ENCODE results near the gene EPHA2. TPM values are rescaled to one million over a fixed set of nuclear protein-coding genes. Genes with fewer than 3 reads are reported as not detected.

Gene EPHA2
- total RNA-seq, 2 experiments from 2014 or later: 0.22 TPM; not detected in 1

GRCh38 chr1:16076031-16076864 lies 79.6 kb downstream of the EPHA2 start:
- H3K9me3 ChIP-seq (ENCODE audit: control insufficient read depth in 1 of 2, insufficient read depth in 1 of 2, low read length in 2 of 2): no peaks in the 10 kb centered on the region
- H3K4me1 ChIP-seq (ENCODE audit: insufficient read depth, low read length): peaks cover 24% of the 10 kb centered on the region
- peaks cover 9 to 10% of the 10 kb centered on the region in 2 experiments for H3K27me3 ChIP-seq (ENCODE audit: control insufficient read depth in 1 of 2, insufficient read depth in 2 of 2, low read length in 2 of 2)
- no peak overlapping the region for H3K27ac ChIP-seq (ENCODE audit: low read depth in 1 of 2, low read length in 2 of 2)
- ChIA-PET POLR2A (no interaction called here), CTCF (no interaction called here)
- H3K4me1 Mint-ChIP-seq (ENCODE audit: low read depth): peaks cover 13% of the 10 kb centered on the region
- H3K9me3 Mint-ChIP-seq: no peaks in the 10 kb centered on the region
- no peak overlapping the region for H3K4me3 ChIP-seq (ENCODE audit: low read length)
- TF ChIP-seq CTCF (IDR thresholded peaks at IDR 0.05): no peak
- H3K4me3 Mint-ChIP-seq: no peak overlapping the region
- no peak overlapping the region for H3K27ac Mint-ChIP-seq
- peaks cover 23% of the 10 kb centered on the region for H3K27me3 Mint-ChIP-seq
- intact Hi-C loops (cut with DNase I, micrococcal nuclease): no loop called here
- DNase-seq (peak in 1 of 14 experiments; percentile 12), ATAC-seq (ENCODE audit: poor library complexity) (no peak)
- no peaks in the 10 kb centered on the region for H3K36me3 Mint-ChIP-seq (ENCODE audit: low read depth)
- no peaks in the 10 kb centered on the region for H3K36me3 ChIP-seq (ENCODE audit: insufficient read depth, low read length)

- no peaks in the 10 kb centered on the region for H3K9me3 Mint-ChIP-seq
- intact Hi-C loops (cut with DNase I, micrococcal nuclease): no loop called here
- no peak overlapping the region for H3K4me3 Mint-ChIP-seq
- Histone ChIP-seq H3K9me3 (ENCODE audit: control insufficient read depth in 1 of 2, insufficient read depth in 1 of 2, low read length in 2 of 2) (no peaks in the 10 kb centered on the region), H3K27me3 (ENCODE audit: control insufficient read depth in 1 of 2, insufficient read depth in 2 of 2, low read length in 2 of 2) (peaks cover 9 to 10% of the 10 kb centered on the region in 2 experiments), H3K27ac (ENCODE audit: low read depth in 1 of 2, low read length in 2 of 2) (no peak overlapping the region), H3K4me1 (ENCODE audit: insufficient read depth, low read length) (peaks cover 32% of the 10 kb centered on the region), H3K4me3 (ENCODE audit: low read length) (no peak overlapping the region), H3K36me3 (ENCODE audit: insufficient read depth, low read length) (no peaks in the 10 kb centered on the region)
- H3K27me3 Mint-ChIP-seq: peaks cover 23% of the 10 kb centered on the region
- TF ChIP-seq CTCF (IDR thresholded peaks at IDR 0.05): no peak
- ATAC-seq (ENCODE audit: poor library complexity): no peak
- POLR2A ChIA-PET: no interaction called here
- no peaks in the 10 kb centered on the region for H3K36me3 Mint-ChIP-seq (ENCODE audit: low read depth)
- DNase-seq: no peak
- peaks cover 18% of the 10 kb centered on the region for H3K4me1 Mint-ChIP-seq (ENCODE audit: low read depth)
- H3K27ac Mint-ChIP-seq: no peak overlapping the region
- CTCF ChIA-PET: no interaction called here
Measured at GRCh38 chr1:16075337-16076030, 80.4 kb downstream of the EPHA2 start.

Other genes starting within 250 kb of the EPHA2 start
- gene ZBTB17, start 180.0 kb downstream of the EPHA2 start, total RNA-seq: 10 to 100 TPM; 70.2 to 78.1 TPM
- not detected for gene SRARP, start 151.8 kb downstream of the EPHA2 start, total RNA-seq
- gene HSPB7, start 138.0 kb downstream of the EPHA2 start, total RNA-seq: not detected
- not detected for gene CLCNKA, start 134.0 kb downstream of the EPHA2 start, total RNA-seq
- gene CLCNKB, start 112.3 kb downstream of the EPHA2 start, total RNA-seq: not detected
- gene FAM131C, start 82.4 kb downstream of the EPHA2 start, total RNA-seq: not detected
- gene ARHGEF19, start 56.6 kb upstream of the EPHA2 start, total RNA-seq: 1 to 10 TPM; 3.8 to 5.8 TPM
- 1 to 10 TPM; 5.3 to 8.4 TPM for gene CPLANE2, start 81.1 kb upstream of the EPHA2 start, total RNA-seq
- gene FBXO42, start 196.4 kb upstream of the EPHA2 start, total RNA-seq: 10 to 100 TPM; 14.3 to 14.9 TPM
- gene SZRD1, start 211.2 kb upstream of the EPHA2 start, total RNA-seq: 100 to 1,000 TPM; 115 to 120 TPM

Measured in CD4-positive, alpha-beta T cell (primary cell).